ENCODE data around the gene SAMD14. TPM values are rescaled to one million over a fixed set of nuclear protein-coding genes. Genes with fewer than 3 reads are reported as not detected.

The SAMD14 gene
- total RNA-seq, 1 donor from 2014 or later, result 82.0 TPM

DNA sequence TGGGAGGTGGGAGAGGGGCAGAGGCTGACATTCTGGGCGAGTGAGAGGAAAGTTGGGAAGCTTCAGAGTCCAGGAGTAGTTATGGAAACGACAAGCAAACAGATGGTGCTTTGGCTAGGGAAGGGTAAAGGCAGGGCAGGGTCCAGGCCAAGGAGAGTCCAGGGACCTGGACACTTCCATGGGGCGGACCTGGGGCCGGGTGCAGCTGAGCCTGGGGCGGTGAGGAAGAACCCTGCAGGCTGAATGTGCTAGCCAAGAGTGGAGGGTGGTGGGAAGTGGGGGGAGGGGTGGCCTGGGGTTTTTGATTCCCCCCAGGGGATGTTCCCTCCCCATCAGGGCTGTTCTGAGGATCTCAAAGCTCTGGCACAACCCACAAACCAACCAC is 17.9 kb upstream of the SAMD14 start:
- Mint-ChIP-seq H3K9me3 (ENCODE audit: unreplicated experiment) (no peaks in the 10 kb centered on the region), H3K27me3 (ENCODE audit: unreplicated experiment) (peaks cover 23% of the 10 kb centered on the region), H3K36me3 (ENCODE audit: low read depth, unreplicated experiment) (peaks cover 24% of the 10 kb centered on the region), H3K4me1 (ENCODE audit: unreplicated experiment) (peaks cover 57% of the 10 kb centered on the region), H3K4me3 (ENCODE audit: unreplicated experiment) (peak overlapping the region; percentile 91), H3K27ac (ENCODE audit: unreplicated experiment) (peak overlapping the region; percentile 88)
- no peak for TF ChIP-seq CTCF (IDR thresholded peaks at IDR 0.05; ENCODE audit: unreplicated experiment)
- DNase-seq (ENCODE audit: low spot score), result no peak

GRCh38 chr17:50146927-50147665 is 17.1 kb upstream of the SAMD14 start:
- Mint-ChIP-seq H3K4me3 (ENCODE audit: unreplicated experiment) (peak overlapping the region; percentile 91), H3K36me3 (ENCODE audit: low read depth, unreplicated experiment) (peaks cover 30% of the 10 kb centered on the region), H3K4me1 (ENCODE audit: unreplicated experiment) (peaks cover 58% of the 10 kb centered on the region), H3K27me3 (ENCODE audit: unreplicated experiment) (peaks cover 23% of the 10 kb centered on the region), H3K27ac (ENCODE audit: unreplicated experiment) (peak overlapping the region; percentile 88), H3K9me3 (ENCODE audit: unreplicated experiment) (no peaks in the 10 kb centered on the region)
- TF ChIP-seq CTCF (IDR thresholded peaks at IDR 0.05; ENCODE audit: unreplicated experiment), result no peak
- no peak for DNase-seq (ENCODE audit: low spot score)

DNA sequence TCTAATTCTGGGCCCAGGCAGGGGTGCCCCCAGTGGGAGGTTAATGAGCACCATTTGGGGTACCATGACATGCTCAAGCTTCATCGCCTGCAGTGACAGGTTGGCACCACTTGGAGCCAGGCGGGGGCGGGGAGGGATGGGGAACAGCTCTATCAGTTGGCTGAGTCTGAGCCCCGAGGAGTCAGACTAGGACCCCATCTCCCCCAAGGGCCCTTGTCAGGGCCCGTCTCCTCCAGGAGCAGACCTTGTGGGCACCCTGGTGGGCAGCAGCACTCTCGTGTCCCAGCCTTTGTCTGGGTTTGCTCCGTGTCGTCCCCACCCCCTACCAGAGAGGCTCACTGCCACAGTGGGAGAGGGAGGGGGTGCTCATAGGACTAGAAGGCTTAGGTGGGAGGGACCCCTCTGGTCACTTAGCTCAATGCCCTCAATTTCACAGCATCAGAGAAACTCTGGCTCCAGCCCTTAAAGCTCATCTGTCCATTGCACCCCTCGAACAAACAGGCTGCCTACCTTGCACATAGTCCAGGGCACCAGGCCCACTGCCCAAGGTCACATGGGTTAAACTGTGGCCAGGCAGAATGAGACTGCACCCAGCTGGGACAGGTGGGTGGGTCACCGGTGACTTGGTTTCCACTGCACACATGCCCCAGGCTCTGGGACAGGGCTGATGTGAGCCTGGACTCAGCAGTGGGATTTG is 16.4 kb upstream of the SAMD14 start:
- no peak for TF ChIP-seq CTCF (IDR thresholded peaks at IDR 0.05; ENCODE audit: unreplicated experiment)
- DNase-seq (ENCODE audit: low spot score), result no peak
- H3K4me1 Mint-ChIP-seq (ENCODE audit: unreplicated experiment), result peaks cover 65% of the 10 kb centered on the region
- peak overlapping the region; percentile 91 for H3K4me3 Mint-ChIP-seq (ENCODE audit: unreplicated experiment)
- peaks cover 36% of the 10 kb centered on the region for H3K36me3 Mint-ChIP-seq (ENCODE audit: low read depth, unreplicated experiment)
- H3K27me3 Mint-ChIP-seq (ENCODE audit: unreplicated experiment), result peaks cover 23% of the 10 kb centered on the region
- H3K27ac Mint-ChIP-seq (ENCODE audit: unreplicated experiment), result peak overlapping the region; percentile 3
- H3K9me3 Mint-ChIP-seq (ENCODE audit: unreplicated experiment), result no peaks in the 10 kb centered on the region

- no peak for DNase-seq (ENCODE audit: low spot score)
- Mint-ChIP-seq H3K4me3 (ENCODE audit: unreplicated experiment) (peak overlapping the region; percentile 70), H3K27me3 (ENCODE audit: unreplicated experiment) (peaks cover 26% of the 10 kb centered on the region), H3K9me3 (ENCODE audit: unreplicated experiment) (no peaks in the 10 kb centered on the region), H3K36me3 (ENCODE audit: low read depth, unreplicated experiment) (peaks cover 42% of the 10 kb centered on the region), H3K27ac (ENCODE audit: unreplicated experiment) (peak overlapping the region; percentile 3), H3K4me1 (ENCODE audit: unreplicated experiment) (peaks cover 72% of the 10 kb centered on the region)
- no peak for TF ChIP-seq CTCF (IDR thresholded peaks at IDR 0.05; ENCODE audit: unreplicated experiment)
Observed at GRCh38 chr17:50145532-50146229, 15.7 kb upstream of the SAMD14 start.

Data from endothelial cell (in vitro differentiated cells).